DMS114 treated with DMSO at 0.1 percent for 48 hours (cell line): ENCODE results near the gene IFNGR1.

Experiments
- DNase-seq: peaks from one replicate; lab custom pipeline; 2025; ENCODE audit not compliant: unreplicated experiment; lab: John Stamatoyannopoulos, UW

Gene IFNGR1

GRCh38 chr6:137156650-137157049 is 62.5 kb downstream of the IFNGR1 start:
- no peak for DNase-seq

GRCh38 chr6:137155830-137156229 is 63.4 kb downstream of the IFNGR1 start:
- no peak for DNase-seq

GRCh38 chr6:137150072-137150471 is 69.1 kb downstream of the IFNGR1 start:
- DNase-seq = no peak

- DNase-seq = no peak
These were observed 70.2 kb downstream of the IFNGR1 start for GRCh38 chr6:137149035-137149393.

GRCh38 chr6:137148306-137149034 is 70.7 kb downstream of the IFNGR1 start:
- DNase-seq = no peak
